Neural progenitor cell (in vitro differentiated cells): Measurements from ENCODE around the gene SMARCB1.

Source experiments
- EZH2phosphoT487 ChIP-seq: fragments of 200-600 bp; sonication (generic); IDR thresholded peaks from 2 replicates; pipeline ENCODE4 v1.6.1; 2017; ENCODE audit warnings: antibody characterized with exemption
- TF ChIP-seq, protein P1 (sequence below): fragments of 200-600 bp; sonication (generic); IDR thresholded peaks from 2 replicates; pipeline ENCODE4 v1.5.1; 2017; ENCODE audit warnings: antibody characterized with exemption, mild to moderate bottlenecking

DNA sequence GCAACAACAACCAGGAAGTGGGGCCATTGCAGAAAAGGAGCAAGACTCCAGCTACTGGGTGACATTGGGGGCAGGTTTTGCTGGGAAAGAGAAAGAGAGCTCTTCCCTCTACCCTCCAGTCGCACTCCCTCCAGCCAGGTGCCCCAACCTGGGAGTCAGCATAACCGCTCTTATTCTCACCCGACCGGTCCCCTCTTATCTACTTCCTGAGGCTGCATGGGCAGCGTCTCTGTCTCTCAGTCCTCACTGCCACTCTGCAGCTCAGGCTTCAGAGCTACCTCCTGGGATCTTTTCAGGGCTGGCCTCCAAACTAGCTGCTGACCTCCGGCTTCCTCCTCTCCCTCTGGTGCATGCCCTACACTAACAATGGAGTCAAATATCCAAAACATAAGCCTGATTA, 41.0 kb upstream of the SMARCB1 start:
- TF ChIP-seq, protein P1, sequence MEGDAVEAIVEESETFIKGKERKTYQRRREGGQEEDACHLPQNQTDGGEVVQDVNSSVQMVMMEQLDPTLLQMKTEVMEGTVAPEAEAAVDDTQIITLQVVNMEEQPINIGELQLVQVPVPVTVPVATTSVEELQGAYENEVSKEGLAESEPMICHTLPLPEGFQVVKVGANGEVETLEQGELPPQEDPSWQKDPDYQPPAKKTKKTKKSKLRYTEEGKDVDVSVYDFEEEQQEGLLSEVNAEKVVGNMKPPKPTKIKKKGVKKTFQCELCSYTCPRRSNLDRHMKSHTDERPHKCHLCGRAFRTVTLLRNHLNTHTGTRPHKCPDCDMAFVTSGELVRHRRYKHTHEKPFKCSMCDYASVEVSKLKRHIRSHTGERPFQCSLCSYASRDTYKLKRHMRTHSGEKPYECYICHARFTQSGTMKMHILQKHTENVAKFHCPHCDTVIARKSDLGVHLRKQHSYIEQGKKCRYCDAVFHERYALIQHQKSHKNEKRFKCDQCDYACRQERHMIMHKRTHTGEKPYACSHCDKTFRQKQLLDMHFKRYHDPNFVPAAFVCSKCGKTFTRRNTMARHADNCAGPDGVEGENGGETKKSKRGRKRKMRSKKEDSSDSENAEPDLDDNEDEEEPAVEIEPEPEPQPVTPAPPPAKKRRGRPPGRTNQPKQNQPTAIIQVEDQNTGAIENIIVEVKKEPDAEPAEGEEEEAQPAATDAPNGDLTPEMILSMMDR, result no peak
- no peak for TF ChIP-seq EZH2phosphoT487
